ENCODE measurements around the gene PMAIP1. TPM values are rescaled to one million over a fixed set of nuclear protein-coding genes. Genes with fewer than 3 reads are reported as not detected.

The PMAIP1 gene
- total and polyA plus RNA-seq, 11 donors = 0.15 to 1.8 (median 0.37) TPM; not detected in 2

GRCh38 chr18:59923539-59924196 is 23.9 kb downstream of the PMAIP1 start:
- Histone ChIP-seq H3K9me3 (no peaks in the 10 kb centered on the region), H3K4me1 (peaks cover 0 to 9% (median 0%) of the 10 kb centered on the region in 12 donors), H3K27ac (no peak overlapping the region), H3K36me3 (no peaks in the 10 kb centered on the region), H3K27me3 (no peaks in the 10 kb centered on the region), H3K4me3 (no peak overlapping the region)
- intact Hi-C loops (cut with DNase I) = no loop called here
- DNase-seq = no peak
- no peak for TF ChIP-seq CTCF (IDR thresholded peaks at IDR 0.05)
- TF ChIP-seq POLR2A (IDR thresholded peaks at IDR 0.05) = no peak
- 76 to 83% (median 80%) methylated on average over 6 of the region's 6 CpGs for WGBS, 4 donors
- no peak for ATAC-seq

- Histone ChIP-seq H3K36me3 (no peaks in the 10 kb centered on the region), H3K4me3 (no peak overlapping the region), H3K9me3 (no peaks in the 10 kb centered on the region), H3K27ac (no peak overlapping the region), H3K4me1 (peaks cover 0 to 2% (median 0%) of the 10 kb centered on the region in 12 donors), H3K27me3 (no peaks in the 10 kb centered on the region)
- ATAC-seq (no peak), DNase-seq (no peak)
- intact Hi-C loops (cut with DNase I) = no loop called here
- 92 to 94% (median 93%) methylated on average over 5 of the region's 5 CpGs for WGBS, 4 donors
- TF ChIP-seq CTCF (IDR thresholded peaks at IDR 0.05) (no peak), POLR2A (IDR thresholded peaks at IDR 0.05) (no peak)
Measured at GRCh38 chr18:59926131-59926530, 26.3 kb downstream of the PMAIP1 start.

GRCh38 chr18:59927246-59927825 is 27.5 kb downstream of the PMAIP1 start:
- Histone ChIP-seq H3K4me3 (no peak overlapping the region), H3K4me1 (no peaks in the 10 kb centered on the region), H3K27ac (no peak overlapping the region), H3K27me3 (no peaks in the 10 kb centered on the region), H3K9me3 (no peaks in the 10 kb centered on the region), H3K36me3 (no peaks in the 10 kb centered on the region)
- WGBS, 4 donors = 34 to 38% (median 35%) methylated on average over 5 of the region's 5 CpGs
- intact Hi-C loops (cut with DNase I) = no loop called here
- DNase-seq (no peak), ATAC-seq (no peak)
- no peak for TF ChIP-seq CTCF (IDR thresholded peaks at IDR 0.05)
- no peak for TF ChIP-seq POLR2A (IDR thresholded peaks at IDR 0.05)

- 93 to 95% (median 93%) methylated on average over 2 of the region's 2 CpGs for WGBS, 4 donors
- no peak overlapping the region for H3K4me3 ChIP-seq
- no peak overlapping the region for H3K27ac ChIP-seq
- no peaks in the 10 kb centered on the region for H3K36me3 ChIP-seq
- H3K4me1 ChIP-seq = no peaks in the 10 kb centered on the region
- H3K9me3 ChIP-seq = no peaks in the 10 kb centered on the region
- peaks cover 0 to 1% (median 0%) of the 10 kb centered on the region in 9 donors for H3K27me3 ChIP-seq
- intact Hi-C loops (cut with DNase I) = no loop called here
- TF ChIP-seq POLR2A (IDR thresholded peaks at IDR 0.05) = no peak
- TF ChIP-seq CTCF (IDR thresholded peaks at IDR 0.05) = no peak
- ATAC-seq (no peak), DNase-seq (no peak)
Measured at GRCh38 chr18:59928201-59928600, 28.4 kb downstream of the PMAIP1 start.

All from heart left ventricle (tissue), 16 donors.